Small intestine (tissue), 7 donors: ENCODE results near the gene PARD3B. TPM values are rescaled to one million over a fixed set of nuclear protein-coding genes. Genes with fewer than 3 reads are reported as not detected.

Experiments used
- DNase-seq, 2 donors: peaks; one replicate each; pipeline versions ENCODE4 v3.0.0 to v3.0.0-alpha.2; 2013
- FAIRE-seq: peaks from 2 replicates; lab custom pipeline; 2012; peaks lifted over from hg19 to GRCh38; lab: Jason Lieb, UNC
- H3K27ac ChIP-seq, 3 donors: one replicate each; pipeline ENCODE4 v1.5.1; 2013; ENCODE audit warnings: low read length in 2 of 3, mild to moderate bottlenecking in 2 of 3, control low read depth in 1 of 3, inconsistent platforms in 1 of 3, low read depth in 1 of 3, moderate library complexity in 1 of 3
- H3K27me3 ChIP-seq, 3 donors: one replicate each; pipeline ENCODE4 v1.6.1; 2013; ENCODE audit warnings: low read length in 3 of 3, inconsistent platforms in 1 of 3; ENCODE audit not compliant: control insufficient read depth in 3 of 3, insufficient read depth in 3 of 3
- H3K36me3 ChIP-seq, 3 donors: one replicate each; pipeline ENCODE4 v1.6.1; 2013; ENCODE audit warnings: low read length in 3 of 3, inconsistent platforms in 1 of 3, low read depth in 1 of 3, mild to moderate bottlenecking in 1 of 3, moderate library complexity in 1 of 3; ENCODE audit not compliant: control insufficient read depth in 3 of 3, insufficient read depth in 2 of 3
- H3K4me1 ChIP-seq, 3 donors: one replicate each; pipeline ENCODE4 v1.6.1; 2013; ENCODE audit warnings: low read length in 2 of 3, inconsistent platforms in 1 of 3, low read depth in 1 of 3, mild to moderate bottlenecking in 1 of 3, moderate library complexity in 1 of 3; ENCODE audit not compliant: control insufficient read depth in 3 of 3, insufficient read depth in 2 of 3
- H3K4me3 ChIP-seq, 3 donors: one replicate each; pipeline ENCODE4 v1.5.1; 2013; ENCODE audit warnings: low read length in 3 of 3, control low read depth in 1 of 3, inconsistent platforms in 1 of 3, low read depth in 1 of 3, mild to moderate bottlenecking in 1 of 3, moderate library complexity in 1 of 3
- H3K9me3 ChIP-seq, 2 donors: one replicate each; pipeline ENCODE4 v1.6.1; 2013; ENCODE audit warnings: low read depth in 1 of 2, low read length in 1 of 2; ENCODE audit not compliant: control insufficient read depth in 2 of 2, insufficient read depth in 1 of 2
- WGBS, 3 donors: extraction: QIAGEN DNeasy Blood & Tissue Kit; methylation state at CpG; one replicate each; pipeline ENCODE4 v1.1.7; 2013; 5-methylcytosine and 5-hydroxymethylcytosine counted together
- polyA plus RNA-seq, 4 donors: library from polyadenylated mRNA; stranded (reverse) in 3 of 4; unstranded in 1 of 4; fragments of 200-250 nt in 3 of 4; fragments of 120-200 nt in 1 of 4; gene quantifications; one replicate each; pipeline versions ENCODE4 v1.2.1 to v1.2.3, GENCODE V29; 2013
- donor health status: healthy with polysubstance abuse.
- donor health status: control.
- donor health status: control.
- donor health status: Bipolar disorder and iron deficiency.
- donor health status: healthy.

PARD3B gene
- polyA plus RNA-seq, 4 donors = 2.8 to 10.7 (median 3.6) TPM

- no peak for DNase-seq
- no peak for FAIRE-seq
- WGBS, 3 donors = 46 to 65% (median 47%) methylated on average over 3 of the region's 3 CpGs
Measured at GRCh38 chr2:204635478-204635877, 90.2 kb downstream of the PARD3B start.

GRCh38 chr2:204638471-204639194, 93.4 kb downstream of the PARD3B start:
- DNase-seq (peak; percentile 18 to 42), FAIRE-seq (no peak)
- 23 to 68% (median 46%) methylated on average over 4 of the region's 4 CpGs for WGBS, 3 donors
- Histone ChIP-seq H3K4me1 (peaks cover 0 to 3% (median 0%) of the 10 kb centered on the region in 3 donors), H3K9me3 (no peaks in the 10 kb centered on the region), H3K27ac (no peak overlapping the region), H3K36me3 (no peaks in the 10 kb centered on the region), H3K27me3 (no peaks in the 10 kb centered on the region), H3K4me3 (no peak overlapping the region)

More at GRCh38 chr2:204635478-204635877, 90.2 kb downstream of the PARD3B start:
- Histone ChIP-seq H3K4me1 (peaks cover 0 to 3% (median 0%) of the 10 kb centered on the region in 3 donors), H3K4me3 (no peak overlapping the region), H3K27me3 (no peaks in the 10 kb centered on the region), H3K36me3 (peaks cover 0 to 3% (median 0%) of the 10 kb centered on the region in 3 donors), H3K27ac (no peak overlapping the region), H3K9me3 (no peaks in the 10 kb centered on the region)

- H3K27ac ChIP-seq = no peak overlapping the region
- no peaks in the 10 kb centered on the region for H3K9me3 ChIP-seq
- peaks cover 0 to 3% (median 0%) of the 10 kb centered on the region in 3 donors for H3K4me1 ChIP-seq
- no peaks in the 10 kb centered on the region for H3K36me3 ChIP-seq
- H3K4me3 ChIP-seq = no peak overlapping the region
- no peaks in the 10 kb centered on the region for H3K27me3 ChIP-seq
- DNase-seq (no peak), FAIRE-seq (no peak)
- WGBS, 3 donors = 85 to 91% (median 86%) methylated on average over 4 of the region's 4 CpGs
Measured at GRCh38 chr2:204643326-204643725, 98.1 kb downstream of the PARD3B start.

GRCh38 chr2:204645018-204645773, 99.9 kb downstream of the PARD3B start:
- H3K4me3 ChIP-seq = no peak overlapping the region
- H3K27ac ChIP-seq = no peak overlapping the region
- FAIRE-seq = no peak
- H3K4me1 ChIP-seq = no peaks in the 10 kb centered on the region
- no peaks in the 10 kb centered on the region for H3K9me3 ChIP-seq
- WGBS, 3 donors = 16 to 35% (median 18%) methylated on average over 1 of the region's 1 CpG
- no peaks in the 10 kb centered on the region for H3K27me3 ChIP-seq
- DNase-seq = no peak
- no peaks in the 10 kb centered on the region for H3K36me3 ChIP-seq

GRCh38 chr2:204647626-204648025, 102.4 kb downstream of the PARD3B start:
- H3K36me3 ChIP-seq = peaks cover 0 to 3% (median 0%) of the 10 kb centered on the region in 3 donors
- H3K4me3 ChIP-seq = no peak overlapping the region
- no peaks in the 10 kb centered on the region for H3K27me3 ChIP-seq
- no peak for DNase-seq
- no peak for FAIRE-seq
- H3K4me1 ChIP-seq = no peaks in the 10 kb centered on the region
- peaks cover 0 to 18% of the 10 kb centered on the region in 2 donors for H3K9me3 ChIP-seq
- no peak overlapping the region for H3K27ac ChIP-seq

GRCh38 chr2:204650611-204651010, 105.3 kb downstream of the PARD3B start:
- DNase-seq = no peak

GRCh38 chr2:204652063-204652462, 106.8 kb downstream of the PARD3B start:
- no peak for DNase-seq
- Histone ChIP-seq H3K9me3 (peaks cover 0 to 18% of the 10 kb centered on the region in 2 donors), H3K4me3 (no peak overlapping the region), H3K4me1 (no peaks in the 10 kb centered on the region), H3K27ac (no peak overlapping the region), H3K27me3 (no peaks in the 10 kb centered on the region), H3K36me3 (peaks cover 0 to 3% (median 0%) of the 10 kb centered on the region in 3 donors)
- 85 to 96% (median 90%) methylated on average over 4 of the region's 4 CpGs for WGBS, 3 donors
- no peak for FAIRE-seq

More at GRCh38 chr2:204650611-204651010, 105.3 kb downstream of the PARD3B start:
- Histone ChIP-seq H3K4me3 (no peak overlapping the region), H3K27me3 (no peaks in the 10 kb centered on the region), H3K27ac (no peak overlapping the region), H3K9me3 (peaks cover 0 to 18% of the 10 kb centered on the region in 2 donors), H3K36me3 (peaks cover 0 to 3% (median 0%) of the 10 kb centered on the region in 3 donors), H3K4me1 (no peaks in the 10 kb centered on the region)
- FAIRE-seq = no peak

- no peak for FAIRE-seq
- no peak overlapping the region for H3K4me3 ChIP-seq
- no peaks in the 10 kb centered on the region for H3K4me1 ChIP-seq
- no peak for DNase-seq
- H3K27me3 ChIP-seq = no peaks in the 10 kb centered on the region
- WGBS, 3 donors = 50 to 92% (median 84%) methylated on average over 1 of the region's 1 CpG
- peaks cover 0 to 18% of the 10 kb centered on the region in 2 donors for H3K9me3 ChIP-seq
- peaks cover 0 to 3% (median 0%) of the 10 kb centered on the region in 3 donors for H3K36me3 ChIP-seq
- no peak overlapping the region for H3K27ac ChIP-seq
Measured at GRCh38 chr2:204654669-204655068, 109.4 kb downstream of the PARD3B start.
